SK-N-SH treated with all-trans-retinoic acid at 6 μM for 48 hours (cell line): ENCODE data around the gene MINDY4.

Experiments used
- ATAC-seq: fragments of 200-7000 bp; cut with Tn5 transposase; 3 replicates; pipeline ENCODE4 v1.9.1; 2020; ENCODE audit warnings: mild to moderate bottlenecking, moderate library complexity
- BACH2 ChIP-seq: fragments of 250-450 bp; sonication (Bioruptor Pico); IDR thresholded peaks from 2 replicates; pipeline ENCODE4 v1.9.0; 2021; ENCODE audit warnings: mild to moderate bottlenecking, borderline replicate concordance
- CSDC2 ChIP-seq: fragments of 250-450 bp; sonication (Bioruptor Pico); IDR thresholded peaks from 2 replicates; pipeline ENCODE4 v1.5.0; 2020; ENCODE audit warnings: mild to moderate bottlenecking, moderate library complexity
- ESRRG ChIP-seq: fragments of 250-450 bp; sonication (Bioruptor Pico); IDR thresholded peaks from 2 replicates; pipeline ENCODE4 v1.6.1; 2021; ENCODE audit warnings: mild to moderate bottlenecking
- GLIS3 ChIP-seq: fragments of 250-450 bp; sonication (Bioruptor Pico); IDR thresholded peaks from 2 replicates; pipeline ENCODE4 v1.5.0; 2020; ENCODE audit warnings: mild to moderate bottlenecking, moderate library complexity
- ISL1 ChIP-seq: fragments of 250-450 bp; sonication (Bioruptor Pico); IDR thresholded peaks from 2 replicates; pipeline ENCODE4 v2.1.2; 2022; ENCODE audit warnings: mild to moderate bottlenecking, moderate library complexity
- OSR1 ChIP-seq: fragments of 250-450 bp; sonication (Bioruptor Pico); IDR thresholded peaks from 2 replicates; pipeline ENCODE4 v1.8.0; 2022; ENCODE audit warnings: moderate library complexity, mild to moderate bottlenecking, inconsistent platforms
- RARB ChIP-seq: fragments of 250-450 bp; sonication (Bioruptor Pico); IDR thresholded peaks from 2 replicates; pipeline ENCODE4 v1.8.0; 2021; ENCODE audit warnings: mild to moderate bottlenecking, moderate library complexity
- SNAI2 ChIP-seq: fragments of 250-450 bp; sonication (Bioruptor Pico); IDR thresholded peaks from 2 replicates; pipeline ENCODE4 v1.5.0; 2020; ENCODE audit warnings: mild to moderate bottlenecking, moderate library complexity
- TCF4 ChIP-seq: fragments of 250-450 bp; sonication (Bioruptor Pico); IDR thresholded peaks from 2 replicates; pipeline ENCODE4 v1.8.0; 2021; ENCODE audit warnings: mild to moderate bottlenecking, moderate library complexity, borderline replicate concordance
- TOX ChIP-seq: fragments of 250-450 bp; sonication (Bioruptor Pico); IDR thresholded peaks from 2 replicates; pipeline ENCODE4 v1.8.0; 2021; ENCODE audit warnings: mild to moderate bottlenecking, moderate library complexity, borderline replicate concordance
- ZC3H10 ChIP-seq: fragments of 250-450 bp; sonication (Bioruptor Pico); IDR thresholded peaks from 2 replicates; pipeline ENCODE4 v1.5.1; 2021; ENCODE audit warnings: mild to moderate bottlenecking, moderate library complexity
- ZFP30 ChIP-seq: fragments of 450-650 bp; formaldehyde crosslinking; IDR thresholded peaks from 2 replicates; pipeline ENCODE4 v1.5.0; 2022; ENCODE audit warnings: mild to moderate bottlenecking, moderate library complexity
- ZNF565 ChIP-seq: fragments of 450-650 bp; formaldehyde crosslinking; conservative IDR thresholded peaks from 2 replicates; pipeline ENCODE4 v1.5.0; 2020; ENCODE audit warnings: low read depth, mild to moderate bottlenecking, moderate library complexity
- ZNF70 ChIP-seq: fragments of 450-650 bp; formaldehyde crosslinking; IDR thresholded peaks from 2 replicates; pipeline ENCODE4 v1.5.0; 2020; ENCODE audit warnings: mild to moderate bottlenecking, moderate library complexity
- ZNF8 ChIP-seq: fragments of 450-650 bp; formaldehyde crosslinking; IDR thresholded peaks from 2 replicates; pipeline ENCODE4 v1.5.0; 2020; ENCODE audit warnings: mild to moderate bottlenecking, moderate library complexity
- TF ChIP-seq, protein P1 (sequence below): fragments of 250-450 bp; sonication (Bioruptor Pico); IDR thresholded peaks from 2 replicates; pipeline ENCODE4 v1.5.1; 2021; ENCODE audit warnings: mild to moderate bottlenecking, moderate library complexity
- TF ChIP-seq, protein P2 (sequence below): fragments of 250-450 bp; sonication (Bioruptor Pico); IDR thresholded peaks from 2 replicates; pipeline ENCODE4 v1.5.0; 2020; ENCODE audit warnings: mild to moderate bottlenecking, moderate library complexity
- TF ChIP-seq, protein P3 (sequence below): fragments of 250-450 bp; sonication (Bioruptor Pico); IDR thresholded peaks from 2 replicates; pipeline ENCODE4 v1.8.0; 2020; ENCODE audit warnings: mild to moderate bottlenecking, moderate library complexity, borderline replicate concordance
- TF ChIP-seq, protein P4 (sequence below): fragments of 250-450 bp; sonication (Bioruptor Pico); IDR thresholded peaks from 2 replicates; pipeline ENCODE4 v1.5.1; 2020; ENCODE audit warnings: low read depth, mild to moderate bottlenecking, moderate library complexity
- TF ChIP-seq, protein P5 (sequence below): fragments of 250-450 bp; sonication (Bioruptor Pico); IDR thresholded peaks from 2 replicates; pipeline ENCODE4 v1.8.0; 2021; ENCODE audit warnings: low read depth, mild to moderate bottlenecking, moderate library complexity, borderline replicate concordance

The MINDY4 gene

DNA sequence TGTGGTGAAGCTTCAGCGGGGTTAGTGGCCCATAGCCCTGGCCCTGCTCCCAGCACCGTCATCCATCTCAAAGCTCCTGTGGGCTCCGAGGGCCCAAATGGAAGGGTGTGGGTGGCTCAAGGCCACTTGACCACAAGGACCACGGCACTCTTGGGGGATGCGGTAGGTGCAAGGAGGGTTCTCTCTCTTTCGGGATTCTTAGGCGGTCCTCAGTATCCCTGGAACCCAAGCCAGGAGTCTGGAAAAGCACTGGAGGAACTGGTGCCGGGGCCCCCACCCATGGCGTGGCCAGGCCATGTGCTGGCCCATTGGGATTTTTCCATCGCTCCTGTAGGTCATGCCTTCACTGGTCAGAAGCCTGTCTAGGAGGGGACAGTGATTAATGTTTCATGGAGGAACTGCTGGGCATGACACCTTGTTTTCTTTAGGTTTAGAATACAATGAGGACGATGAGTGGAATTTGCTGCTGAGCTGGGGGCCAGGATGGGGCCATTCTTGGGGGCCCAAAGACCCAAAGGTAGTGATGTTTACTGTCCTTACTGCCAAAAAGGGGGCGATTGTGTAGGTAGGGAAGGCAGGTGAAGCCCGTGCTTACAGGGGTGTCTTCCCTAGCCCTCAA is 157.1 kb downstream of the MINDY4 start:
- TF ChIP-seq ZNF565 (CRISPR knock-in tag) (no peak), ZFP30 (CRISPR knock-in tag) (no peak), ZC3H10 (CRISPR knock-in tag) (no peak), CSDC2 (CRISPR knock-in tag) (no peak), TOX (CRISPR knock-in tag) (no peak), RARB (no peak), ESRRG (CRISPR knock-in tag) (no peak), GLIS3 (CRISPR knock-in tag) (no peak), OSR1 (CRISPR knock-in tag) (no peak)
- TF ChIP-seq, protein P1, sequence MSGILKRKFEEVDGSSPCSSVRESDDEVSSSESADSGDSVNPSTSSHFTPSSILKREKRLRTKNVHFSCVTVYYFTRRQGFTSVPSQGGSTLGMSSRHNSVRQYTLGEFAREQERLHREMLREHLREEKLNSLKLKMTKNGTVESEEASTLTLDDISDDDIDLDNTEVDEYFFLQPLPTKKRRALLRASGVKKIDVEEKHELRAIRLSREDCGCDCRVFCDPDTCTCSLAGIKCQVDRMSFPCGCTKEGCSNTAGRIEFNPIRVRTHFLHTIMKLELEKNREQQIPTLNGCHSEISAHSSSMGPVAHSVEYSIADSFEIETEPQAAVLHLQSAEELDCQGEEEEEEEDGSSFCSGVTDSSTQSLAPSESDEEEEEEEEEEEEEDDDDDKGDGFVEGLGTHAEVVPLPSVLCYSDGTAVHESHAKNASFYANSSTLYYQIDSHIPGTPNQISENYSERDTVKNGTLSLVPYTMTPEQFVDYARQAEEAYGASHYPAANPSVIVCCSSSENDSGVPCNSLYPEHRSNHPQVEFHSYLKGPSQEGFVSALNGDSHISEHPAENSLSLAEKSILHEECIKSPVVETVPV (CRISPR knock-in tag): no peak
- TF ChIP-seq, protein P2, sequence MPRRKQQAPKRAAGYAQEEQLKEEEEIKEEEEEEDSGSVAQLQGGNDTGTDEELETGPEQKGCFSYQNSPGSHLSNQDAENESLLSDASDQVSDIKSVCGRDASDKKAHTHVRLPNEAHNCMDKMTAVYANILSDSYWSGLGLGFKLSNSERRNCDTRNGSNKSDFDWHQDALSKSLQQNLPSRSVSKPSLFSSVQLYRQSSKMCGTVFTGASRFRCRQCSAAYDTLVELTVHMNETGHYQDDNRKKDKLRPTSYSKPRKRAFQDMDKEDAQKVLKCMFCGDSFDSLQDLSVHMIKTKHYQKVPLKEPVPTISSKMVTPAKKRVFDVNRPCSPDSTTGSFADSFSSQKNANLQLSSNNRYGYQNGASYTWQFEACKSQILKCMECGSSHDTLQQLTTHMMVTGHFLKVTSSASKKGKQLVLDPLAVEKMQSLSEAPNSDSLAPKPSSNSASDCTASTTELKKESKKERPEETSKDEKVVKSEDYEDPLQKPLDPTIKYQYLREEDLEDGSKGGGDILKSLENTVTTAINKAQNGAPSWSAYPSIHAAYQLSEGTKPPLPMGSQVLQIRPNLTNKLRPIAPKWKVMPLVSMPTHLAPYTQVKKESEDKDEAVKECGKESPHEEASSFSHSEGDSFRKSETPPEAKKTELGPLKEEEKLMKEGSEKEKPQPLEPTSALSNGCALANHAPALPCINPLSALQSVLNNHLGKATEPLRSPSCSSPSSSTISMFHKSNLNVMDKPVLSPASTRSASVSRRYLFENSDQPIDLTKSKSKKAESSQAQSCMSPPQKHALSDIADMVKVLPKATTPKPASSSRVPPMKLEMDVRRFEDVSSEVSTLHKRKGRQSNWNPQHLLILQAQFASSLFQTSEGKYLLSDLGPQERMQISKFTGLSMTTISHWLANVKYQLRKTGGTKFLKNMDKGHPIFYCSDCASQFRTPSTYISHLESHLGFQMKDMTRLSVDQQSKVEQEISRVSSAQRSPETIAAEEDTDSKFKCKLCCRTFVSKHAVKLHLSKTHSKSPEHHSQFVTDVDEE (CRISPR knock-in tag): no peak
- TF ChIP-seq, all 23 proteins: peak for 0
- ATAC-seq: no peak

DNA sequence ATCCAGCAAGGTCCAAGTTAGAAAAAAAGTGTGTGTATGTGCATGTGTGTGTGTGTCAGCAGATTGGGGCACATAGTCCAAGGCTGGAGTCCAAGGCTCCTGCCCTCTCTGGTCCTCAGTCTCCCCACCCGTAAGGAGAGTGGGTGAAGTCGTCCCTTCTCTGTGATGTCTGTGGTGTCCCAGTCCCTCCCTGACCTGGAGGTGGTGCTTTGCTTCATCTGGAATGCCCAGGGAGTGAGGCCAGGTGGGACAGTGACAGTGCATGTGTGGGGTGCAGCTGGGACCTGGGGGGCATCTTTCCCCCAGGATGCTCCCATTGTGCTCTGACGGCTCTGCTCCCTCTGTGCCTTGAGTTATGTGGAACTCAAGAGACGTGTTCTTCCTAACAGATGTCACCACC is 158.5 kb downstream of the MINDY4 start:
- TF ChIP-seq ESRRG (CRISPR knock-in tag): no peak
- TF ChIP-seq, protein P3, sequence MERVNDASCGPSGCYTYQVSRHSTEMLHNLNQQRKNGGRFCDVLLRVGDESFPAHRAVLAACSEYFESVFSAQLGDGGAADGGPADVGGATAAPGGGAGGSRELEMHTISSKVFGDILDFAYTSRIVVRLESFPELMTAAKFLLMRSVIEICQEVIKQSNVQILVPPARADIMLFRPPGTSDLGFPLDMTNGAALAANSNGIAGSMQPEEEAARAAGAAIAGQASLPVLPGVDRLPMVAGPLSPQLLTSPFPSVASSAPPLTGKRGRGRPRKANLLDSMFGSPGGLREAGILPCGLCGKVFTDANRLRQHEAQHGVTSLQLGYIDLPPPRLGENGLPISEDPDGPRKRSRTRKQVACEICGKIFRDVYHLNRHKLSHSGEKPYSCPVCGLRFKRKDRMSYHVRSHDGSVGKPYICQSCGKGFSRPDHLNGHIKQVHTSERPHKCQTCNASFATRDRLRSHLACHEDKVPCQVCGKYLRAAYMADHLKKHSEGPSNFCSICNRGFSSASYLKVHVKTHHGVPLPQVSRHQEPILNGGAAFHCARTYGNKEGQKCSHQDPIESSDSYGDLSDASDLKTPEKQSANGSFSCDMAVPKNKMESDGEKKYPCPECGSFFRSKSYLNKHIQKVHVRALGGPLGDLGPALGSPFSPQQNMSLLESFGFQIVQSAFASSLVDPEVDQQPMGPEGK (CRISPR knock-in tag): no peak
- no peak for TF ChIP-seq SNAI2
- TF ChIP-seq, protein P4, sequence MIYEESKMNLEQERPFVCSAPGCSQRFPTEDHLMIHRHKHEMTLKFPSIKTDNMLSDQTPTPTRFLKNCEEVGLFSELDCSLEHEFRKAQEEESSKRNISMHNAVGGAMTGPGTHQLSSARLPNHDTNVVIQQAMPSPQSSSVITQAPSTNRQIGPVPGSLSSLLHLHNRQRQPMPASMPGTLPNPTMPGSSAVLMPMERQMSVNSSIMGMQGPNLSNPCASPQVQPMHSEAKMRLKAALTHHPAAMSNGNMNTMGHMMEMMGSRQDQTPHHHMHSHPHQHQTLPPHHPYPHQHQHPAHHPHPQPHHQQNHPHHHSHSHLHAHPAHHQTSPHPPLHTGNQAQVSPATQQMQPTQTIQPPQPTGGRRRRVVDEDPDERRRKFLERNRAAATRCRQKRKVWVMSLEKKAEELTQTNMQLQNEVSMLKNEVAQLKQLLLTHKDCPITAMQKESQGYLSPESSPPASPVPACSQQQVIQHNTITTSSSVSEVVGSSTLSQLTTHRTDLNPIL: no peak
- no peak for TF ChIP-seq BACH2 (CRISPR knock-in tag)
- TF ChIP-seq ZC3H10 (CRISPR knock-in tag): no peak
- no peak for ATAC-seq

DNA sequence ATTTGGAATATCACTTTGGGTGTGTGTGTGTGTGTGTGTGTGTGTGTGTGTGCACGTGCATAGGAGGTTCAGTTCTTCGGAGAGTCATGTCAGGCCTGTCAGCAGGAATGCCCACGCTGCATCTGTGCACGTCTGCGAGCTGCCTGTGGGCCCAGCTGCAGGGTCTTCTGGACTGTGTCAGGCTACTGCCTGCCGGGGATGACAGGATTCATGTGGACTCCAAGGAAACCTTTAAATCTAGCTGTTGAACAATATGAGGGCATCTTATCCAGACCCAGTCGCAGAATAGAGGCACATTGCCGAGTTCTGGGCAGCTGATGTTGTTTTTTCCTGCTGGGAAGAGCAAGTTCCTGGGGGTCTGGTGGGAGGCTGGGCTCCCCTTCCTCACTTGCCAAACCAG is 159.4 kb downstream of the MINDY4 start:
- peak; percentile 33 for ATAC-seq
- TF ChIP-seq, protein P2 (CRISPR knock-in tag): peak; percentile 71; the same call in 1 of the 2 replicates
- TF ChIP-seq, protein P3 (CRISPR knock-in tag): no peak
- 0 out of 2 replicates have a peak, but pooled peaks have one; percentile 15 for TF ChIP-seq ZNF70 (CRISPR knock-in tag)
- TF ChIP-seq SNAI2: no peak
- TF ChIP-seq BACH2 (CRISPR knock-in tag): no peak
- no peak for TF ChIP-seq RARB
- TF ChIP-seq ISL1 (CRISPR knock-in tag): no peak
- TF ChIP-seq ZNF565 (CRISPR knock-in tag): no peak
- TF ChIP-seq OSR1 (CRISPR knock-in tag): no peak
- TF ChIP-seq, protein P5, sequence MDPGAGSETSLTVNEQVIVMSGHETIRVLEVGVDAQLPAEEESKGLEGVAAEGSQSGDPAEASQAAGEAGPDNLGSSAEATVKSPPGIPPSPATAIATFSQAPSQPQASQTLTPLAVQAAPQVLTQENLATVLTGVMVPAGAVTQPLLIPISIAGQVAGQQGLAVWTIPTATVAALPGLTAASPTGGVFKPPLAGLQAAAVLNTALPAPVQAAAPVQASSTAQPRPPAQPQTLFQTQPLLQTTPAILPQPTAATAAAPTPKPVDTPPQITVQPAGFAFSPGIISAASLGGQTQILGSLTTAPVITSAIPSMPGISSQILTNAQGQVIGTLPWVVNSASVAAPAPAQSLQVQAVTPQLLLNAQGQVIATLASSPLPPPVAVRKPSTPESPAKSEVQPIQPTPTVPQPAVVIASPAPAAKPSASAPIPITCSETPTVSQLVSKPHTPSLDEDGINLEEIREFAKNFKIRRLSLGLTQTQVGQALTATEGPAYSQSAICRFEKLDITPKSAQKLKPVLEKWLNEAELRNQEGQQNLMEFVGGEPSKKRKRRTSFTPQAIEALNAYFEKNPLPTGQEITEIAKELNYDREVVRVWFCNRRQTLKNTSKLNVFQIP (CRISPR knock-in tag): no peak
- TF ChIP-seq ZNF8 (CRISPR knock-in tag): no peak
- TF ChIP-seq TCF4 (CRISPR knock-in tag): peak; percentile 72
- TF ChIP-seq TOX (CRISPR knock-in tag): no peak
- TF ChIP-seq ZC3H10 (CRISPR knock-in tag): no peak
- TF ChIP-seq, protein P4: no peak
